ENCODE measurements around the gene THBS2.
"Not testable (repeated sequence)": the region's sequence is repeated elsewhere in the genome, so short reads cannot be mapped to it uniquely, and the experiment has no call there.

THBS2 gene

GRCh38 chr6:169184419-169184818 is 69.2 kb downstream of the THBS2 start:
- DNase-seq (ENCODE audit: low read depth), result no peak

- no peak for DNase-seq (ENCODE audit: low read depth)
These were observed 70.4 kb downstream of the THBS2 start for GRCh38 chr6:169183233-169183632.

GRCh38 chr6:169179831-169180230 is 73.8 kb downstream of the THBS2 start:
- DNase-seq (ENCODE audit: low read depth), result not testable (repeated sequence)

GRCh38 chr6:169177516-169178166 is 76.0 kb downstream of the THBS2 start:
- DNase-seq (ENCODE audit: low read depth), result no peak

GRCh38 chr6:169176361-169176991 is 77.2 kb downstream of the THBS2 start:
- DNase-seq (ENCODE audit: low read depth), result no peak

- DNase-seq (ENCODE audit: low read depth), result no peak
These were observed 78.2 kb downstream of the THBS2 start for GRCh38 chr6:169175360-169175887.

GRCh38 chr6:169174516-169175359 is 78.9 kb downstream of the THBS2 start:
- DNase-seq (ENCODE audit: low read depth), result no peak

GRCh38 chr6:169173532-169174268 is 79.9 kb downstream of the THBS2 start:
- no peak for DNase-seq (ENCODE audit: low read depth)

GRCh38 chr6:169172946-169173345 is 80.7 kb downstream of the THBS2 start:
- DNase-seq (ENCODE audit: low read depth), result no peak

- no peak for DNase-seq (ENCODE audit: low read depth)
These were observed 81.2 kb downstream of the THBS2 start for GRCh38 chr6:169172456-169172855.

- DNase-seq (ENCODE audit: low read depth), result no peak
These were observed 81.7 kb downstream of the THBS2 start for GRCh38 chr6:169171951-169172350.

GRCh38 chr6:169171016-169171415 is 82.6 kb downstream of the THBS2 start:
- no peak for DNase-seq (ENCODE audit: low read depth)

- no peak for DNase-seq (ENCODE audit: low read depth)
These were observed 83.1 kb downstream of the THBS2 start for GRCh38 chr6:169170583-169170955.

- DNase-seq (ENCODE audit: low read depth), result no peak
These were observed 83.6 kb downstream of the THBS2 start for GRCh38 chr6:169169941-169170582.

- no peak for DNase-seq (ENCODE audit: low read depth)
These were observed 84.3 kb downstream of the THBS2 start for GRCh38 chr6:169169375-169169774.

GRCh38 chr6:169168706-169169105 is 84.9 kb downstream of the THBS2 start:
- no peak for DNase-seq (ENCODE audit: low read depth)

- no peak for DNase-seq (ENCODE audit: low read depth)
These were observed 85.4 kb downstream of the THBS2 start for GRCh38 chr6:169168302-169168630.

GRCh38 chr6:169167581-169168301 is 85.9 kb downstream of the THBS2 start:
- no peak for DNase-seq (ENCODE audit: low read depth)

- no peak for DNase-seq (ENCODE audit: low read depth)
These were observed 86.6 kb downstream of the THBS2 start for GRCh38 chr6:169166896-169167580.

Measured in activated T-helper 1 cell treated with Interleukin-2 at 50 U/mL for 16 hours (primary cell).